GM21786 (cell line): Measurements from ENCODE around the gene NID1.
"Not testable (repeated sequence)": the region's sequence is repeated elsewhere in the genome, so short reads cannot be mapped to it uniquely, and the experiment has no call there.

ENCODE experiments used
- ATAC-seq: cut with Tn5 transposase; IDR thresholded peaks from one replicate; pipeline ENCODE4 v1.9.1; 2021; ENCODE audit not compliant: unreplicated experiment

Gene NID1

GRCh38 chr1:236002025-236002390 is 62.9 kb downstream of the NID1 start:
- ATAC-seq = no peak

GRCh38 chr1:236000781-236001180 is 64.1 kb downstream of the NID1 start:
- no peak for ATAC-seq

DNA sequence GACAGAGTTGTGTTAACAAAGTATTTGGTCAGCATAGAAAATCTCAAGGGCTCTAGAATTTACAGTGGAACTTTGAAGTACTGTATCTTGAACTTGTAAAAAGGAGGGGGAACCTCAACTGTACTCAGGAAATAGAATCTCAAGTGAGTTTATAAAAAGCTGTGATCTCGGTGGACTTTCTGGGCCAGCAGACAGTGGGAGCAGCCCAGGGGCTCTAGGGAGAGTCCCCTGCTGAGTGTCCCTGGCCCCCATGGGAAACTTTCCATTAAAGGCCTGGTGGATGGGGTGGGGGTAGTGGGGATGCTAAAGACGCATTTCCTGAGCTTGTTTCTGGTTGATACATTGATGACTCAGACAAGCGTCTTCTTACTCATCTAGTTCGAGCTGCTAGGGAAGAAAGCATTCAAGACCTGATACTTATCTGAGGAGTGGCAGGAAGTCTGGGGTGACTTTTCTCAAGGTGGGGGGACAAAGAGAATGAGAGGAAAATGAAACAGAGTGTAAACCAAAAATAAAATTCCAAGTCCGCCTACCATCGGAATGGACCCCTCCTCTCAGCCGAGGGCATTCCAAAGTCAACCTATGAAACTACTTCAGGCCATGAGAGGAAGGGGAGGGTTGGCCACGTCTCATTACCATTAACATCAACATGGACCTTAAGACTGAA is 65.5 kb downstream of the NID1 start:
- ATAC-seq = peak; percentile 77

GRCh38 chr1:235998812-235999211 is 66.1 kb downstream of the NID1 start:
- ATAC-seq = peak; percentile 39

DNA sequence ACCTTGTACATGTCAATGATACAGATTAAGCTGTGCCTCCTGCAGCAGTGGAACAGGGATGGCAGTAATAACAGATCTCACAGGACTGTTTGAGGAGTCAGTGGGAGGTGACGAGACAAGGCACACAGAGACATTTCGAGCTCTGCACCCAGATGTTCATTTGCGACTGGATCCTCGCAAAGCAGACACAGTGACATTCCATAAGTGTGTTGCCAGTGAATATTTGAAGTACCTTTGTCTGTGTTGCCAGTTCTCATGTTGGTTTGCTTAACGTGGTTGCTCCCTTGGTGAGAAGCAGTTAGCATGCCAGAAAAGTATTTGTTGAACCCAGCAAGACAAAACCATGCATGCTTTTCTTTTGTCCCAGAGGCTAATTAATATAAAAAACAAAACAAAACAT is 67.0 kb downstream of the NID1 start:
- ATAC-seq = no peak

- ATAC-seq = no peak
These were observed 67.8 kb downstream of the NID1 start for GRCh38 chr1:235997049-235997448.

- no peak for ATAC-seq
These were observed 68.7 kb downstream of the NID1 start for GRCh38 chr1:235996048-235996785.

DNA sequence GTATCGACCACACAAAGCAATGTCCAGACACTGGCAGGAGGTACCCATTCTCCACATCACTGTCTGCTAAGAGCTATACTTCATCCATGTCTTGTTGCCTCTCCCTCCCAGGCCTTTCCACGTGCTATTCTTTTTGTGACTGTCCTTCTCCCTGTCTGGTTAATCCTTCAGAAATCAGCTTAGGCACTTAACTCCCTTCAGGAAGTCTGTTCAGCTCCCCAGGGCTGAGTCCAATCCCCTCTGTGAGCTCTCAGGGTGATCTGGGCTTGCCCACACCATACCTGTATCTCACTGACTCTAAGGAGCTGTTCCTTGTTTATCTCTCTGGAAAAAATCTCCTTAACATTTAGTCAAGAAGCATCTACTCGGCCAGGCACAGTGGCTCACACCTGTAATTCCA is 69.4 kb downstream of the NID1 start:
- no peak for ATAC-seq

DNA sequence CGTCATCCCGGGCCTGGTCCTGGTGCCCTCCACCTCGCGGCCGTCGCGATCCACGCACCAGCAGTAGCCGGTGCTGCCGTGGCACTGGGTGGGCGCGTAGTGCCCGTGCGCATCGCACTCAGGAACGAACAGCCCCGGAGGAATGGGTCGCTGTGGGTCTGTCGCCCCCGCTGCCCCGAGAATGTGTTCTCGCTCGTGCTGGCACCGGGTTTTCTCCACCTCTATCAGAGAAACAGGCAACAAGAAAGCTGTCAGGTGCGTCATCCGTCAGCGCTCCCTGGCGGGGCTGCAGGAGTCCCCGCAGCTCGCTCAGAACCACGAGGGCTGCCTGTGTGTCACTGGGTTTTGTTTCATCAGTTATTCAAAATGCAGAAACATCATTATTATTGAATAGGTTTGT is 71.2 kb downstream of the NID1 start:
- ATAC-seq = no peak

GRCh38 chr1:235992868-235993267 is 72.0 kb downstream of the NID1 start:
- ATAC-seq = no peak

DNA sequence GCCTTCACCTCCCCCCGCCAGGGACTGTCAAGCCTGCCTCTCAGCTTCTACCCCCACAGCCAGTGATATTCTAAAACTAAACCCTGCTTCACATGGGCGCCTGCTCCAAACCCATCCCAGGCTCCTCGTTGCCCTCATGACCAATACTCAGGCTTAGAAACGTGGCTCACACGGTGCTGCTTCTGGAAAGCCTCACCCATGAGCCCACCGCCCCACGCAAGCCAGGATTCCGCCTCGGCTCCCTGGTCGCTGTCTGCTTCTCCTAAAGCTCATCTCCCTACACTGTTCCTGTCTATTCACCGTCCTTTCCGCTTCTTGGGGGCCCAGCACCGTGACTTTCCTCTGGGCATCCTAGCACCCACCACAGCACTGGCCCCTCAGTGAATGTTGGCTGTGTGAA is 72.5 kb downstream of the NID1 start:
- no peak for ATAC-seq

DNA sequence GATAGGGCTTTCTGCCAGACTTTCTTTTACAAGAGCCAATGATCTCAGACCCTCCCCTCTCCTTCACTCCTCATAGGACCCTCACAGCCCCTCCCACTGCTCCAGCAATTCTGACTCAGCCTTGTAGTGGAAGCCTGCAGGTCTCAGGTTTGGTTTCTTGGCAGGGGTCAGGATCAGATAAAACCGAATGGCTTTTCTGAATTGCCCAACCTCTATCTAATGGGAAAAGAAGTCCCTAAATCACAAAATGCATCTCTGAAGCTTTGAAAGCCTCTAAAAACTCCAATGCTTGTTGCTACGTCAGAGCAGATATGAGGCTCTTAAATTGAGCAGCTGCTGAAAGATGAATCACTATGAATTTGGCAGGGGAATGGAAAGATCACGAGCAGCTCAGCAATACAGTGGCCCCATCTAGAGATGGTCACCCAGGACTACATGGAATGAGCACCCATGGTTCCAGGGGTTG is 74.5 kb downstream of the NID1 start:
- ATAC-seq = no peak

DNA sequence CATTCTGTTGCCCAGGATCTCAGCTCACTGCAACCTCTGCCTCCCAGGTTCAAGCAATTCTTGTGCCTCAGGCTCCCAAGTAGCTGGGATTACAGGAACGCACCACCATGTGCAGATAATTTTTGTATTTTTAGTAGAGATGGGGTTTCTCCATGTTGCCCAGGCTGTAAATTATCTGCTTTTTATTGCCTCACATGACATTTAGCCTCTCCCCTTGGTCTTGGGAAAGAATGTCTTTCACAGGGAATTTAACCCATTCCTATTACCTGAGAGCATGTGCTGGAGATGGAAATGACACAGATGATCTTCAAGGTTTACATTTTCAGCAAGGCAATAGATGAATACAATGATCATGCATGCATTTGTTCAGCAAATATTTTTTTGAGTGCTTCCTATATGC is 75.8 kb downstream of the NID1 start:
- ATAC-seq = no peak

GRCh38 chr1:235986869-235987268 is 78.0 kb downstream of the NID1 start:
- ATAC-seq = peak; percentile 75

- ATAC-seq = no peak
These were observed 80.7 kb downstream of the NID1 start for GRCh38 chr1:235984041-235984825.

GRCh38 chr1:235980976-235981375 is 83.9 kb downstream of the NID1 start:
- no peak for ATAC-seq

GRCh38 chr1:235979716-235980333 is 85.1 kb downstream of the NID1 start:
- no peak for ATAC-seq

DNA sequence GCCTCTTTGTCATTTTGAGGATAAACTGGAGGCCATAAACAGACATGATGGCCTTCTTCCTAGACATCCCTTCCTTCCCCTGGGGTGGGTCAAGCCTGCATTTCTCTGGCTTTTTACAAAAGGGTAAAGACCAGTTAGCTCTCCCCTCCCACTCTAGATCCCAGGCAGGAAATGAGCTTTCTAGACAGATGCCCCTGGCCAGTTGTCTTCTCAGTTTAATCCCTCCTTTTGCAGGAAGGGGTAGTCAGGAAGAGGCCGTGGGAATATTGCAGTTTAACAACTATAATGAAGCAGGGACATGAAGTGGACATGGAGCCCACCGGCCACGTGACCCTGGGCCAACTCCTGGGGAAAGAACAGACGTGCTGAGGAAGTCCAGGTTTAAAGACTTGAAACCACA is 85.7 kb downstream of the NID1 start:
- no peak for ATAC-seq

- ATAC-seq = no peak
These were observed 88.4 kb downstream of the NID1 start for GRCh38 chr1:235976490-235976889.

GRCh38 chr1:235974616-235975015 is 90.3 kb downstream of the NID1 start:
- ATAC-seq = no peak

GRCh38 chr1:235972691-235973090 is 92.2 kb downstream of the NID1 start:
- not testable (repeated sequence) for ATAC-seq
